HepG2 (cell line): ENCODE results near the gene HRH2. TPM values are rescaled to one million over a fixed set of nuclear protein-coding genes. Genes with fewer than 3 reads are reported as not detected.

Experiments used
- ATAC-seq: fragments of 200-7000 bp; cut with Tn5 transposase; 3 replicates; pipeline ENCODE4 v1.9.1; 2020; ENCODE audit warnings: mild to moderate bottlenecking, moderate library complexity
- BruUV-seq: library from RNA; stranded (reverse); fragments of 400-500 nt; replicated peaks from 2 replicates; lab custom pipeline; 2021; lab: Mats Ljungman, UMichigan
- CTCF ChIA-PET: fragments of 300-600 bp; formaldehyde crosslinking; extraction: SDS; loops from one replicate; lab custom pipeline; 2021; ENCODE audit warnings: low total read pairs, inconsistent platforms, low intra/inter-chr PET ratio; lab: Yijun Ruan, JAX
- POLR2A ChIA-PET: fragments of 350-600 bp; sonication (Branson Sonifier 250); formaldehyde crosslinking; loops from one replicate; lab custom pipeline; 2020; ENCODE audit warnings: antibody characterized with exemption, inconsistent platforms; lab: Yijun Ruan, JAX
- DNase-seq: peaks from one replicate; pipeline ENCODE4 v3.0.0-alpha.2; 2015; ENCODE audit warnings: low spot score
- FAIRE-seq: peaks from 3 replicates; lab custom pipeline; 2011; peaks lifted over from hg19 to GRCh38; lab: Jason Lieb, UNC
- H2AFZ ChIP-seq: one replicate; pipeline ENCODE4 v1.6.1; 2011; ENCODE audit warnings: low read length, inconsistent platforms
- H3K27ac ChIP-seq: fragments of 300-600 bp; 3 replicates; pipeline ENCODE4 v1.8.0; 2011; ENCODE audit warnings: mixed run types, mild to moderate bottlenecking, mixed read lengths, low read length, inconsistent platforms; ENCODE audit not compliant: insufficient read depth; ENCODE audit errors: extremely low read length
- H3K27me3 ChIP-seq, 2 experiments: fragments of 200-600 bp in 1 of 2; 2 replicates in 1 of 2; 3 replicates in 1 of 2; pipeline versions ENCODE4 v1.6.0 to v1.8.0; 2011; ENCODE audit warnings: low read length in 2 of 2, mild to moderate bottlenecking in 2 of 2, moderate library complexity in 2 of 2, inconsistent platforms in 1 of 2; ENCODE audit not compliant: insufficient read depth in 2 of 2, control insufficient read depth in 1 of 2
- H3K36me3 ChIP-seq, 2 experiments: fragments of 200-600 bp in 1 of 2; replicated peaks in 1 of 2; 2 replicates in 1 of 2; 3 replicates in 1 of 2; pipeline versions ENCODE4 v1.5.1 to v1.8.0; 2011; ENCODE audit warnings: low read length in 2 of 2, inconsistent platforms in 1 of 2; ENCODE audit not compliant: insufficient read depth in 2 of 2, control insufficient read depth in 1 of 2
- H3K4me1 ChIP-seq: 2 replicates; pipeline ENCODE4 v1.5.1; 2012; ENCODE audit warnings: low read length, inconsistent platforms; ENCODE audit not compliant: insufficient read depth
- H3K4me2 ChIP-seq: 2 replicates; pipeline ENCODE4 v1.6.0; 2011; ENCODE audit warnings: low read depth, low read length, inconsistent platforms
- H3K4me3 ChIP-seq, 3 experiments: fragments of 200-600 bp in 1 of 3; sonication (generic), shearing (Covaris generic) in 1 of 3; replicated peaks in 1 of 3; 2 replicates each; pipeline ENCODE4 v1.5.1; 2011 to 2016; ENCODE audit warnings: low read length in 3 of 3, inconsistent platforms in 2 of 3, low read depth in 2 of 3, mild to moderate bottlenecking in 2 of 3, control low read depth in 1 of 3, mixed read lengths in 1 of 3; ENCODE audit not compliant: insufficient read depth in 1 of 3
- H3K79me2 ChIP-seq: one replicate; pipeline ENCODE4 v1.6.1; 2011; ENCODE audit warnings: low read length, inconsistent platforms; ENCODE audit not compliant: insufficient read depth
- H3K9ac ChIP-seq: 2 replicates; pipeline ENCODE4 v1.6.0; 2011; ENCODE audit warnings: mild to moderate bottlenecking, low read depth, low read length, inconsistent platforms; ENCODE audit not compliant: insufficient read depth
- H3K9me3 ChIP-seq: 2 replicates; pipeline ENCODE4 v1.5.1; 2012; ENCODE audit warnings: mild to moderate bottlenecking, low read length
- H4K20me1 ChIP-seq: 2 replicates; pipeline ENCODE4 v1.6.0; 2011; ENCODE audit warnings: inconsistent platforms, mild to moderate bottlenecking, low read length, moderate library complexity; ENCODE audit not compliant: insufficient read depth
- ATF7 ChIP-seq, 2 experiments: fragments of 450-650 bp in 1 of 2; sonication (generic) in 1 of 2; formaldehyde crosslinking in 1 of 2; IDR thresholded peaks; 2 replicates each; pipeline versions ENCODE4 v1.4.0 to v1.6.1; 2016 to 2020; ENCODE audit warnings: antibody characterized with exemption in 1 of 2, mild to moderate bottlenecking in 1 of 2, missing genetic modification reagents in 1 of 2
- HCFC1 ChIP-seq: fragments of 150-350 bp; IDR thresholded peaks from 2 replicates; pipeline ENCODE4 v1.6.1; 2014; ENCODE audit warnings: low read depth, low read length
- MED1 ChIP-seq: sonication (generic); formaldehyde crosslinking; IDR thresholded peaks from 2 replicates; pipeline ENCODE4 v1.4.0; 2020; ENCODE audit warnings: missing genetic modification reagents
- RFX1 ChIP-seq: fragments of 450-650 bp; IDR thresholded peaks from 2 replicates; pipeline ENCODE4 v1.6.1; 2017
- TBX2 ChIP-seq: sonication (generic); formaldehyde crosslinking; IDR thresholded peaks from 2 replicates; pipeline ENCODE4 v1.5.0; 2020; ENCODE audit warnings: missing genetic modification reagents, mild to moderate bottlenecking, borderline replicate concordance
- TEAD3 ChIP-seq: optimal IDR thresholded peaks from 2 replicates; pipeline ENCODE3; 2016; ENCODE audit warnings: borderline replicate concordance
- ZNF468 ChIP-seq: sonication (generic); formaldehyde crosslinking; IDR thresholded peaks from 2 replicates; pipeline ENCODE4 v1.8.0; 2022; ENCODE audit warnings: mild to moderate bottlenecking, moderate library complexity, missing genetic modification reagents
- ZNF766 ChIP-seq: sonication (generic); formaldehyde crosslinking; IDR thresholded peaks from 2 replicates; pipeline ENCODE4 v1.5.0; 2020; ENCODE audit warnings: missing genetic modification reagents, borderline replicate concordance
- WGBS: methylation state at CpG from one replicate; pipeline ENCODE4 v1.1.6; 2017; ENCODE audit warnings: low lambda C conversion rate; 5-methylcytosine and 5-hydroxymethylcytosine counted together
- in situ Hi-C: cut with HindIII; loops from 2 replicates; pipeline ENCODE4 v1.10.0; 2017; ENCODE audit warnings: low pct_unique_long_range_greater_than_20kb; ENCODE audit not compliant: extremely low pct_ligation_motif_present
- intact Hi-C: fragments of 100-400 bp; cut with micrococcal nuclease; formaldehyde crosslinking; loops from one replicate; pipeline ENCODE4 v1.10.0; 2022; ENCODE audit not compliant: unreplicated experiment
- polyA plus RNA-seq, 8 experiments: library from polyadenylated mRNA; depleted of rRNA in 3 of 8; stranded (reverse) in 7 of 8; unstranded in 1 of 8; fragments of >200 nt; fragmentation: Illumina TruSeq in 4 of 8; extraction: Trizol in 4 of 8; gene quantifications; 2 replicates each; pipeline versions ENCODE4 v1.2.1 to v1.2.3, GENCODE V29; 2011 to 2016; ENCODE audit warnings: low read depth in 4 of 8, missing spikeins in 1 of 8, mixed read lengths in 1 of 8; ENCODE audit not compliant: insufficient read depth in 1 of 8
- total RNA-seq, 5 experiments: library from RNA; depleted of rRNA; stranded (reverse); fragments of >200 nt; fragmentation: Illumina TruSeq; extraction: Trizol; gene quantifications; 2 replicates each; pipeline ENCODE4 v1.2.3, GENCODE V29; 2016; ENCODE audit warnings: low read depth in 1 of 5
- TF ChIP-seq, protein P1 (sequence below): sonication (generic); formaldehyde crosslinking; IDR thresholded peaks from 2 replicates; pipeline ENCODE4 v1.4.0; 2020; ENCODE audit warnings: missing genetic modification reagents, mild to moderate bottlenecking, borderline replicate concordance
- TF ChIP-seq, protein P2 (sequence below): IDR thresholded peaks from 2 replicates; pipeline ENCODE4 v1.6.1; 2016; ENCODE audit warnings: mild to moderate bottlenecking, missing biosample characterization, missing genetic modification reagents
- TF ChIP-seq, protein P3 (sequence below): IDR thresholded peaks from 2 replicates; pipeline ENCODE4 v1.6.1; 2016; ENCODE audit warnings: low read depth, control low read depth
- TF ChIP-seq, protein P4 (sequence below): sonication (generic); formaldehyde crosslinking; IDR thresholded peaks from 2 replicates; pipeline ENCODE4 v1.8.0; 2022; ENCODE audit warnings: low read depth, missing genetic modification reagents
- TF ChIP-seq, protein P5 (sequence below): sonication (generic); formaldehyde crosslinking; IDR thresholded peaks from 2 replicates; pipeline ENCODE4 v1.8.1; 2023; ENCODE audit warnings: mild to moderate bottlenecking, missing genetic modification reagents

The HRH2 gene
- total and polyA plus RNA-seq, 2 of the 13 experiments (the other 11 are each of a cell fraction or from before 2014, with no cell fraction given): not detected

DNA sequence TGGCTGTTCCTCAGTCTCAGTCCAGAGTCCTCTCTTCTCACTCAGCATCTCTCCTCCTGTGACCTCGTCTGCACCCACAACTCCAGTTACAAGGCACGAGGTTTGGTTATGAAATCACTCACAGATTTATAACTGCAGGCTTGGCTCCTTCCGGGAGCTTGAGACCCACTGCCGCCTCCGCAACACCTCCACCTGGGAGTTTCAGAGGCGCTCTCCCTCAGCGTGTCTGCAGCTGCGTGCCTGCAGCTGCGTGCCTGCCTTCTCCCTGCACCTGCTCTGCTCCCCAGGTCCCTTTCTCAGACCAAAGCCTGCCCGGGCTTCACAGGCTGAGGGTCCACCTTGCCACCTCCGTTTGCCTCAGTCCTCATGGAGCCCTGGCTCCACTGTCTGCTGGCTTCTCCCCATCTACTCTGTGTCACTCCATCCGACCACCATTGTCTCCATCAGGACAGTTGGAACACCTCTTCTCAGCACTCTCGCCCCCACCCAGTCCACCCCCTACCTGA lies 51.5 kb downstream of the HRH2 start (continued):
- TF ChIP-seq, protein P1, sequence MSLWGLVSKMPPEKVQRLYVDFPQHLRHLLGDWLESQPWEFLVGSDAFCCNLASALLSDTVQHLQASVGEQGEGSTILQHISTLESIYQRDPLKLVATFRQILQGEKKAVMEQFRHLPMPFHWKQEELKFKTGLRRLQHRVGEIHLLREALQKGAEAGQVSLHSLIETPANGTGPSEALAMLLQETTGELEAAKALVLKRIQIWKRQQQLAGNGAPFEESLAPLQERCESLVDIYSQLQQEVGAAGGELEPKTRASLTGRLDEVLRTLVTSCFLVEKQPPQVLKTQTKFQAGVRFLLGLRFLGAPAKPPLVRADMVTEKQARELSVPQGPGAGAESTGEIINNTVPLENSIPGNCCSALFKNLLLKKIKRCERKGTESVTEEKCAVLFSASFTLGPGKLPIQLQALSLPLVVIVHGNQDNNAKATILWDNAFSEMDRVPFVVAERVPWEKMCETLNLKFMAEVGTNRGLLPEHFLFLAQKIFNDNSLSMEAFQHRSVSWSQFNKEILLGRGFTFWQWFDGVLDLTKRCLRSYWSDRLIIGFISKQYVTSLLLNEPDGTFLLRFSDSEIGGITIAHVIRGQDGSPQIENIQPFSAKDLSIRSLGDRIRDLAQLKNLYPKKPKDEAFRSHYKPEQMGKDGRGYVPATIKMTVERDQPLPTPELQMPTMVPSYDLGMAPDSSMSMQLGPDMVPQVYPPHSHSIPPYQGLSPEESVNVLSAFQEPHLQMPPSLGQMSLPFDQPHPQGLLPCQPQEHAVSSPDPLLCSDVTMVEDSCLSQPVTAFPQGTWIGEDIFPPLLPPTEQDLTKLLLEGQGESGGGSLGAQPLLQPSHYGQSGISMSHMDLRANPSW (CRISPR knock-in tag): no peak
- TF ChIP-seq MED1 (no peak), HCFC1 (no peak), RFX1 (no peak)
- TF ChIP-seq, protein P2, sequence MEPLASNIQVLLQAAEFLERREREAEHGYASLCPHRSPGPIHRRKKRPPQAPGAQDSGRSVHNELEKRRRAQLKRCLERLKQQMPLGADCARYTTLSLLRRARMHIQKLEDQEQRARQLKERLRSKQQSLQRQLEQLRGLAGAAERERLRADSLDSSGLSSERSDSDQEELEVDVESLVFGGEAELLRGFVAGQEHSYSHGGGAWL (CRISPR knock-in tag): no peak

DNA sequence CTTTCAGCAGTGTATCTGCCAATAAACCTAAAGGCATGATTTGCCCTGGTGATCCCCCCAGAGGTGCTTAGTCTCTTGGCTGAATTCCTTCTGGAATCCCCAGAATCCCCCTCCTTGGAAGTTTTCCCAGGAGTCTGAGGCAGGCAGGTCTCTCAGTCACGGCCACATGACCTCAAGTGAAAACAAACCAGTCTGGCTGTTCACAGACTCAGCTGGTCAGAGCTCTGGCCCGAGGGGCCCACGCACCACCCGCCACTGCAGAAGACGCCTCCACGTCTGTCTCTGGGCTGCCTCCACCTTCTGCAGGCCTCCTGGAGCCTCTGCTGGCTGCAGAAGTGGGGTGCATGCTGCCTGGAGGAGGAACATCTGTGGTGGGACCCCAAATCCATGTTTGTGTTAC lies 52.5 kb downstream of the HRH2 start:
- H3K36me3 ChIP-seq: no peaks in the 10 kb centered on the region
- no peaks in the 10 kb centered on the region for H4K20me1 ChIP-seq
- intact Hi-C loops (loop anchor here (10.0 kb wide), 1 partner anchor 246 kb away; no protein-coding TSS in a partner anchor), in situ Hi-C loops (no loop called here)
- CTCF ChIA-PET: no interaction called here
- no peak overlapping the region for H2AFZ ChIP-seq
- H3K4me3 ChIP-seq: no peak overlapping the region
- no TSS peak for BruUV-seq
- H3K27ac ChIP-seq: no peak overlapping the region
- no peak for FAIRE-seq
- POLR2A ChIA-PET: no interaction called here
- peaks cover 6% of the 10 kb centered on the region; the same call in 1 of the 2 replicates for H3K9me3 ChIP-seq
- no peak overlapping the region for H3K4me2 ChIP-seq
- peaks cover 16% of the 10 kb centered on the region for H3K4me1 ChIP-seq
- 70% methylated on average over 5 of the region's 6 CpGs for WGBS
- DNase-seq: no peak
- ATAC-seq: no peak
- H3K79me2 ChIP-seq: no peaks in the 10 kb centered on the region
- peaks cover 1 to 18% of the 10 kb centered on the region in 2 experiments; a peak in 2 of 5 replicates for H3K27me3 ChIP-seq
- no peak overlapping the region for H3K9ac ChIP-seq
- TF ChIP-seq TEAD3 (CRISPR knock-in tag) (no peak), ATF7 (IDR thresholded peaks at IDR 0.05) (no peak), ATF7 (CRISPR knock-in tag; IDR thresholded peaks at IDR 0.05) (no peak), ZNF468 (CRISPR knock-in tag) (no peak), TBX2 (no peak), ZNF766 (CRISPR knock-in tag) (no peak)
- TF ChIP-seq, protein P3, sequence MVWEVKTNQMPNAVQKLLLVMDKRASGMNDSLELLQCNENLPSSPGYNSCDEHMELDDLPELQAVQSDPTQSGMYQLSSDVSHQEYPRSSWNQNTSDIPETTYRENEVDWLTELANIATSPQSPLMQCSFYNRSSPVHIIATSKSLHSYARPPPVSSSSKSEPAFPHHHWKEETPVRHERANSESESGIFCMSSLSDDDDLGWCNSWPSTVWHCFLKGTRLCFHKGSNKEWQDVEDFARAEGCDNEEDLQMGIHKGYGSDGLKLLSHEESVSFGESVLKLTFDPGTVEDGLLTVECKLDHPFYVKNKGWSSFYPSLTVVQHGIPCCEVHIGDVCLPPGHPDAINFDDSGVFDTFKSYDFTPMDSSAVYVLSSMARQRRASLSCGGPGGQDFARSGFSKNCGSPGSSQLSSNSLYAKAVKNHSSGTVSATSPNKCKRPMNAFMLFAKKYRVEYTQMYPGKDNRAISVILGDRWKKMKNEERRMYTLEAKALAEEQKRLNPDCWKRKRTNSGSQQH (CRISPR knock-in tag): no peak
- TF ChIP-seq, protein P4, sequence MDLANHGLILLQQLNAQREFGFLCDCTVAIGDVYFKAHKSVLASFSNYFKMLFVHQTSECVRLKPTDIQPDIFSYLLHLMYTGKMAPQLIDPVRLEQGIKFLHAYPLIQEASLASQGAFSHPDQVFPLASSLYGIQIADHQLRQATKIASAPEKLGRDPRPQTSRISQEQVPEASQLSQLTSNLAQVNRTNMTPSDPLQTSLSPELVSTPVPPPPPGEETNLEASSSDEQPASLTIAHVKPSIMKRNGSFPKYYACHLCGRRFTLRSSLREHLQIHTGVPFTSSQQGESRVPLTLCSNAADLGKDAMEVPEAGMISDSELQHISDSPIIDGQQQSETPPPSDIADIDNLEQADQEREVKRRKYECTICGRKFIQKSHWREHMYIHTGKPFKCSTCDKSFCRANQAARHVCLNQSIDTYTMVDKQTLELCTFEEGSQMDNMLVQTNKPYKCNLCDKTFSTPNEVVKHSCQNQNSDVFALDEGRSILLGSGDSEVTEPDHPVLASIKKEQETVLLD: no peak
- TF ChIP-seq, protein P5, sequence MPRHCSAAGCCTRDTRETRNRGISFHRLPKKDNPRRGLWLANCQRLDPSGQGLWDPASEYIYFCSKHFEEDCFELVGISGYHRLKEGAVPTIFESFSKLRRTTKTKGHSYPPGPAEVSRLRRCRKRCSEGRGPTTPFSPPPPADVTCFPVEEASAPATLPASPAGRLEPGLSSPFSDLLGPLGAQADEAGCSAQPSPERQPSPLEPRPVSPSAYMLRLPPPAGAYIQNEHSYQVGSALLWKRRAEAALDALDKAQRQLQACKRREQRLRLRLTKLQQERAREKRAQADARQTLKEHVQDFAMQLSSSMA (CRISPR knock-in tag): no peak
